T1000 (cell line): ENCODE measurements around the gene SPINT4.
"Not testable (repeated sequence)": the region's sequence is repeated elsewhere in the genome, so short reads cannot be mapped to it uniquely, and the experiment has no call there.

Experiments
- DNase-seq: peaks from one replicate; lab custom pipeline; 2025; ENCODE audit warnings: mixed read lengths; lab: John Stamatoyannopoulos, UW

The SPINT4 gene

DNA sequence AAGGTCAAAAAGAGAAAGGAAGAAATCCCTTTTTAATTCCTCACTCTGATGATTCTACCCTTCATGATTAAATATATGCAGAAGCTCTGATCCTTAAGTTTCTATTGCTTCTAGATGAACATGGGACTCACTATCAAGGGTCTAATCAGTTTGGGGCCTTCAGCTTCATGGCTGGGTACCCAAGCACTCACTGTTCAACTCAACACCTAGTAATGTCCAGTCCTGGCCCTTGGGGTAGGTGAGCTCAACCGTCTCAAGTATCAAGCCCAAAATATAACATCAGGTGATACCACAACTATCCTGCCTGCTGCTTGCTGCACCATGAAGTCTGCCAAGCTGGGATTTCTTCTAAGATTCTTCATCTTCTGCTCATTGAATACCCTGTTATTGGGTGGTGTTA, at the start of gene SPINT4:
Gene SPINT4 (plus strand): TSS at position 301 of the 400 bp plus-strand sequence. CDS start 21 bp downstream, at position 322.
- no peak for DNase-seq

DNA sequence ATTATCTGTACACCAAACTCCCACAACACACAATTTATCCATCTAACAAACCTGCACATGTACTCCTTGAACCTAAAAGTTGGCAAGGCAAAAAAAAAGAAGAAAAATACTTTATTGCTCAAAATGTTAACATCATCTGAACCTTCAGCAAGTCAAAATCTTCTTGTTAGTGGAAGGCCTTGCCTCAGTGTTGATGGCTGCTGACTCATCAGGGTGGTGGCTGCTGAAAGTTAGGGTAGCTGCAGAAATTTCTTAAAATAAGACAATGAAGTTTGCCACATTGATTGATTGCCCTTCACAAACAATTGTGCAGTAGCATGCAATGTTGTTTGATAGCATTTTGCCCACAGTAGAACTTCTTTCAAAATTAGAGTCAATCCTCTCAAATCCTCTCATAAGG, 49.4 kb upstream of the SPINT4 start:
- no peak for DNase-seq

DNA sequence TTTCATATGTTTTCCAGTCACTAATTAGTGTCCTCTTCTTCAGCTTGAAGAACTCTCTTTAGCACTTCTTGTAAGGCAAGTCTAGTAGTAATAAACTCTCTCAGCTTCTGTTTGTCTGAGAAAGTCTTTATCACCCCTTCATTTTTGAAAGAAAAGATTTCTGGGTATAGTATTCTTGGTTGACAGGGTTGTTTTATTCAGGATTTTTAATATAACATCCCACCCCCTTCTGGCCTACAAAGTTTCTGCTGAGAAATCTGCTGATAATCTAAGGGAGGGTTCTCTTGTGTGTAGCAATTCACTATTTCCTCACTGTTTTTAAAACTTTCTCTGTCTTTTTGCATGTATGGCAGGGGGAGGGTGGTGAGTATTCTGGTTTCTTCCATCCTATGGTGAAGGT, 42.5 kb upstream of the SPINT4 start:
- no peak for DNase-seq

DNA sequence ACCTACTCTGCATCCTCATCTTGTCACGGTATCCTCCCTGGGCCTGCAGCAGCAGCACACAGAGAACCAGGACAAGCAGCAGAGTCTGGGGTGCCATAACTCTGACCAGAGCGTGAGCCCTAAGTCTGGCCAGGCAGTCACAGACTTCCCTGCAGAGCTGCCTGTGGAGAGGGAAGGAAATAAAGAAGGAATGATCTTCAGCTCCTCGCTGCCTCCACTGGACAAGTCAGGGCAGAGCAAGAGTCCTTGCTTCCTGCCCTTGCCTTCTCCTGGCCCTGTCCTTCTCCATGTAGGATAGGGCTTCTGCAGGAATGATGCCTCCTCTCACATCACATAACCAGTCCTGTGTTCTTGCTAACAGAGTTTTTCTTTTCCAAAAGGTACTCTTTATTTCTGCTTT, 36.3 kb upstream of the SPINT4 start:
- DNase-seq: no peak

DNA sequence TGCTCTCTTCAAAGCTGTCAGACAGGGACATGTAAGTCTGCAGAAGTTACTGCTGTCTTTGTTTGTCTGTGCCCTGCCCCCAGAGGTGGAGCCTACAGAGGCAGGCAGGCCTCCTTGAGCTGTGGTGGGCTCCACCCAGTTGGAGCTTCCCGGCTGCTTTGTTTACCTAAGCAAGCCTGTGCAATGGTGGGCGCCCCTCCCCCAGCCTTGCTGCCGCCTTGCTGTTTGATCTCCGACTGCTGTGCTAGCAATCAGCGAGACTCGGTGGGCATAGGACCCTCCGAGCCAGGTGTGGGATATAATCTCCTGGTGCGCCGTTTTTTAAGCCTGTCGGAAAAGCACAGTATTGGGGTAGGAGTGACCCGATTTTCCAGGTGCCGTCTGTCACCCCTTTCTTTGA, 28.8 kb upstream of the SPINT4 start:
- DNase-seq: not testable (repeated sequence)

DNA sequence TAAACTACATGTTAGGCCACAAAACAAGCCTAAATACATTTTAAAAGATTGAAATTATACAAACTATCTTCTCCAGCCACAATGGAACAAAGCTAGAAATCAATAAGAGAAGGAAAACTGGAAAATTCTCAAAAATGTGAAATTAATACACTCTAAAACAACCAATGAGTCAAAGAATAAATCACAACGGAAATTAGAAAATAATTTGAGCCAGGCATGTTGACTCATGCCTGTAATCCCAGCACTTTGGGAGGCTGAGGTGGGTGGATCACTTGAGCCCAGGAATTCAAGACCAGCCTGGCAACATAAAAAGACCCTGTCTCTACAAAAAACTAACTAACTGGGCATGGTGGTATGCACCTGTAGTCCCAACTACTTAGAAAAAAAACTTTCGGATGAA, 26.7 kb upstream of the SPINT4 start:
- DNase-seq: no peak

DNA sequence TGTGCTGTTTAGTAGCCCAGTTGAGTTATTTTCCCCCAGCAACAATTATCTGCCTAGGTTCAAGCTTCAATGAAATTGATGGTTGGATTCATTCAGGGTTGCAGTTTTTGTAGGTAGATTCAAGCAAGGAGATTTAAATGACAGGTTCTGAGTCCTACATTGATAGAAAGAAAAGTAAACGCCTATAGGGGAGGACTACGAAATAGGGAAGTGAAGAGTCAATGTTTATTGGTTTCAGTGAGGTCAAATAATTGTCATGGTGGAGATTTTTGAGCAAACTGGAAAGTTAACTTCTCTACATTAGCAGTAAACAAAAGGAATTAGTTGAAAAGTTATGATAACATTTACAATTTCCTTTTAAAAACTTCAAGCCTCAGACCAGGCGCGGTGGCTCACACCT, 21.0 kb upstream of the SPINT4 start:
- no peak for DNase-seq

DNA sequence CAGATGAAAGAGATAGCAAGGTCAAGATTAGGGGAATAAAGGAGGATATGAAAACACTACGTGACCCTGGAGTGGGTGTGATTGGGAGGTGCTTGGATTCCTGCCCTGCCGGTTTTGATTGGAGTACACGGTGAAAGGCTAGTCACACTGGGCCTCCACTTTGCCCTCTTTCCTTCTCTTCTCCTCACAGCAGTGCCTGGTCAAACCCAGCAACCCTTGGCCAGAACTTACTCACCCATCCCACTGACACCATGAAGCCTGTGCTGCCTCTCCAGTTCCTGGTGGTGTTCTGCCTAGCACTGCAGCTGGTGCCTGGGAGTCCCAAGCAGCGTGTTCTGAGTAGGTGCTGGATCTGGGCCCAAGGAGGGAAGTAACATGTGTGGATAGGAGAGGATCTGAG, 20.3 kb upstream of the SPINT4 start, which contains the start of gene WFDC13:
Gene WFDC13 (plus strand): TSS at position 166 of the 400 bp plus-strand sequence. CDS start 86 bp downstream, at position 252.
- no peak for DNase-seq

DNA sequence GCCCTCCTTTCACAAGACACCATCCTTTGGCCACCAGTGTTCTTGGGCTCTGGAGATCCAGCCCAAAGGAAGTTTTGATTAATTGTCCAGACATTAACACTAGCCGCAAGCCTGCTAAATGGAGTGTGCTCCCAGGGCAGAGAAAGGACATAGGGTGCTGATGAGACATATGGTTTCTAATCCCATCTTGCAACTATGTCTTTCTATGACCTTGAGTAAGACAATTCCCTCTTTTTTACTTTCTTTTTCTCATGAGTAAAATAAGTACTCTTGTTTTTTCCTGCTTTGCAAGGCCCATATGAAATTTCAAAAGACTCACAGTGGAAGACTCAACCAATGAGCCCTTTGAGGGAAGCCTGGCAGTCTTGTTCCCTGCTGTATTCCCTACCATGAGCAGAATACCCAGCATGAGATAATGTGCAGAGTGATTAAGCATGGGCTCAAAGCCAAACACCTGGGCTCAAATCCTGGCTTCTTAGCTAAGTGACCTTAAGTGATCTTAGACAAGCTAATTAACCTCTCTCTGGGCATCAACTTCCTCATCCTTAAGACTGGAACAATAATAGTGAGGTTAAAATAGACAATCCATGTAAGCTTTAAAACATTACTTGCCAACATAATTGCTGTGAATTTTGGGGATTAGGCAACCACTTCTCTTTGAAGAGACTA, 17.0 kb upstream of the SPINT4 start, which contains the start of gene WFDC10B:
Gene WFDC10B (minus strand): TSS at position 51 of the 669 bp plus-strand sequence. CDS start 19,027 bp downstream, outside the sequence.
- DNase-seq: no peak

DNA sequence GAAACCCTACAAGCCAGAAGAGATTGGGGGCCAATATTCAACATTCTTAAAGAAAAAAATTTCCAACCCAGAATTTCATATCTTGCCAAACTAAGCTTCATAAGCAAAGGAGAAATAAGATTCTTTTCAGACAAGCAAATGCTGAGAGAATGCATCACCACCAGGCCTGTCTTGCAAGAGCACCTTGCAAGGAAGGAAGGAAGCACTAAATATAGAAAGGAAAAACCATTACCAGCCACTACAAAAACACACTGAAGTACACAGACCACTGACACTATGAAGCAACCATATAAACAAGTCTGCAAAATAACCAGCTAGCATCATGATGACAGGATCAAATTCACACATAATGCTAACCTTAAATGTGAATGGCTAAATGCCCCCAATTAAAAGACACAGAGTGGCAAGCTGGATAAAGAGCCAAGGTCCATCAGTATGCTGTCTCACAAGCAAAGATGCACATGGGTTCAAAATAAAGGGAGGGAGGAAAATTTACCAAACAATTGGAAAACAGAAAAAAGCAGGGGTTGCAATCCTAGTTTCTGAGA, 5.9 kb upstream of the SPINT4 start:
- not testable (repeated sequence) for DNase-seq

DNA sequence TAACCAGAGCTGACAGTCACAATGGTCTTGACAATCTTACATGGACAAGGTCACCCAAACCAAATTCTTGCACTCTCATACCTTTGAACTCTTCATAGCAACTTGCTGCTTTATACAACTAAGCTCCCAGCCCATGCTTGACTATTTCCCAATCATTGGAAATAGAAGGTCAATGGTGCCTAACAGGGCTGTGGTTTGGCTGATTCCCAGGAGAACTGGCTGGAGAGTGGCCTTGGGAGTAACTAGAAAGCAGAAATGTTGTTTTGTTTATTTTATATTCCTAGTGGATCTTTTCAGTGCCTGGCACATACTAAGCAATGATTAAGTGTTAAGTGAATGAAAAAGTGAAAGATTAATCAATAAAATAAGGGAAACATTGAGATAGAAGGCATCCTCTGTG, 3.0 kb downstream of the SPINT4 start:
- DNase-seq: no peak

DNA sequence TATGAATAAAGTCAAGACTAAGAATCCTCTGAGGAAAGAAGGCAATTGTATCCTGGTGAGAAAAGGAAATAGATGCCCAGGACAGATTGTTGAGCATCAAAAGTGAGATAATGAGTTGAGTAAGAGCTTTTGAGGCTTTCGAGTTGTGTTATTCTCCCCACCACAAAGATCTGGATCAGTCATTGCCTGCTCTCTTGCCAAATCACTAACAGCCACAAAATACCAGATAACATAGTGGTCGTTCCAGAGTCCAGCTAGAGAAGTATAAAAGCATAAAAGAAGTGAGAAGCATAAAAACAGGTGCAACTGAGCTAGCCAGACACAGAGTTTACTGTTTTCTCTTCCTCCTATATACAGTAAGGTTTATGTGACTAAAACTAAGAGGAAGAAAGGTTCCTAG, 4.9 kb downstream of the SPINT4 start:
- DNase-seq: no peak

DNA sequence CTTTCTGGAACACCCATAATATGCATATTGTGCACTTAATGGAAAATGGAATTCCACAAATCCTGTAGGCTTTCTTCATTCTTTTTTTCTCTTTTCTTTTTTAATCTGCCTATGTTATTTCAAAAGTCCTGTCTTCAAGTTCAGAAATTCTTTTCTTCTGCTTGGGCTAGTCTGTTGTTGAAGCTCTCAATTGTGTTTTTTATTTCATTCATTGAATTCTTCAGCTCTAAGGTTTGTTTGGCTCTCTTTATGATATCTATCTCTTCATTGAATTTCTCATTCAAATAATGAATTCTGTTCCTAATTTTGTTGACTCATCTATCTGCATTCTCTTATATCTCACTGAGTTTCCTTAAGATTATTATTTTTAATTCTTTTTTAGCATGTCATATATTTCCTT, 10.1 kb downstream of the SPINT4 start:
- no peak for DNase-seq

DNA sequence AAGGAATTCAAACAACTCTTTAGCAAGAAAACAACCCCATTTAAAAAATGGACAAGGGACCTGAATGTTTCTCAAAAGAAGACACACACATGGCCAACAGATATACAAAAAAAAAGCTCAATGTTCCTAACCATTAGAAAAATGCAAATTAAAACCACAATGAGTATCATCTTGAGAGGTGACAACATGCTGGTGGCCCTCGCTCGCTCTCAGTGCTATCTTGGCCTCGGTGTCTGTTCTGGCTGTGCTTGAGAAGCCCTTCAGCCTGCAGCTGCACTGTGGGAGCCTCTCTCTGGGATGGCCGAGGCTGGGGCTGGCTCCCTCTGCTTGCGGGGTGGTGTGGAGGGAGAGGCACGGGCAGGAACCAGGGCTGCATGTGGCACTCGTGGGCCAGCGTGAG, 13.4 kb downstream of the SPINT4 start:
- DNase-seq: no peak

DNA sequence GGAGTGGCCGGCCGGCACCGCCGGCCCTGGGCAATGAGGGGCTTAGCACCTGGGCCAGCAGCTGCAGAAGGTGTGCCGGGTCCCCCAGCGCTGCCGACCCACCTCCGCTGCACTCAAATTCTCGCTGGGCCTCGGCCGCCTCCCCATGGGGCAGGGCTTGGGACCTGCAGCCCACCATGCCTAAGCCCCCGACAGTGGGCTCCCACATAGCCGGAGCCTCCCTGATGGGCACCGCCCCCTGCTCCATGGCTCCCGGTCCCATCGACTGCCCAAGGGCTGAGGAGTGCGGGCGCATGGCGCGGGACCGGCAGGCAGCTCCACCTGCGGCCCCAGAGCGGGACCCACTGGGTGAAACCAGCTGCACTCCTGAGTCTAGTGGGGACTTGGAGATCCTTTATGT, 13.8 kb downstream of the SPINT4 start:
- no peak for DNase-seq

DNA sequence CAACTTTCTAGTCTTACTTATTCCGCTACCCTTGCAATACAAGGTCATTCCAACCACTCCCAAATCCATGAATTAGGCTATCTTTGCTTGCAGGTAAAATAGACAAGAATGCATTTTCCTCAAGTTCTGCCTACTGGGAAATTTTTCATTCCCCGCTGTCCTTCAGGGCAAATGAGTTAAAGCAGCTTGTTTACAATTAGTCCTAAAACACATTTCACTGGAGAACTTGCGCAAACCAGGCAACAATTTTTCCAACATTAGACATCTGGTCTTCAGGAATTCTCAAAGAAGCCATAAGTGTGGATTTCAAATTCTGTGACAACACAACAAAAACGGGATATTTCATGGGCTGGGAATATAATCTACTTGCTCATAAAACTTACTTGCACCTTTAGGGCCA, 20.4 kb downstream of the SPINT4 start:
- DNase-seq: no peak

DNA sequence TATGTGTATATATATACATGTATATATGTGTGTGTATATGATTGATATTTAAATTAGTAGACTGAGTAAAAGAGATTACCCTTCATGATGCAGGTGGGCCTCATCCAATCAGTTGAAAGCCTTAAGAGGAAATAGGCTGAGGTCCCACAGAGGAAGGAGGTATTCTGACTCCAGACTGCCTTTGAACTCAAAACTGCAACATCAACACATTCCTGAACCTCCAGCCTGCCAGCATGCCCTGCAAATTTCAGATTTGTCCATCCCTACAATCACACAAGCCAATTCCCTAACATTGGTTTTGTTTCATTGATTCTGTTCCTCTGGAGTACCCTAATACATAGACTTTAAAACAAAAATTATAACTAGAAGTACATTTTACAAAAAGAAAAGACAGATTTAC, 22.9 kb downstream of the SPINT4 start:
- no peak for DNase-seq

DNA sequence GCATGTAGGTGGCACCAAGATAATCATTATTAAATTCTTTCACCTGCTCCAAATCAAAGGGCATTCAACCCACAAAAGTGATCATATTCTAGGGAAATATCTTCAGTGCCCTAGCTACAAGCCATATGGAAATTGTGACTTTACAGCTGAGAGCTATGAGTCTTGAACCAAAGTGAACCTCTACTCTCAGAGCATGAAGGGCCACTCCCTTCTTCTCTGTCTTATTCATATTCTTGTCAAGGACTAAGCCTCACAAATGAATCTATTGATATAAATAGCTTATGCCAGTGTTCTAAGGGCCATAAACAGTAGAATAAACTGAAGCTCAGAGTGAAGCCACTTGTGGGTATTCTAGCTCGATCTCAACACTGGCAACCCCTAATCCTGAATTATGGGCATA, 29.6 kb downstream of the SPINT4 start:
- no peak for DNase-seq

DNA sequence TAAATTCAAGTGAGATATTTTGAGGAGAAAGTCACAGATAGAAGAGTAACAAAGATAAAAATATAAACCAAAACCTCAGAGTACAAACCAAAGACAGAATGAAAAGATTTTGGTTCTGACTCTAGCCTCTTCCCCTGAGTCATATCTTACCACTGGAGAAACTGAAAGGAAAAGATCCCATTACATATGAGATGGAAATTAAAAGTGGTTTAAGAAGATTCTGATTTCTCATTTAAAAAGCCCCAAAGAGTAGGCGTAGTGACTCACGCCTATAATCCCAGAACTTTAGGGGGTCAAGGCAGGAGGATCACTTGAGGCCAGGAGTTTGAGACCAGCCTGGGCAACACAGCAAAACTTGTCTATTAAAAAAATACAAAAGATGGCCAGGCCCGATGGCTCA, 30.6 kb downstream of the SPINT4 start:
- no peak for DNase-seq

DNA sequence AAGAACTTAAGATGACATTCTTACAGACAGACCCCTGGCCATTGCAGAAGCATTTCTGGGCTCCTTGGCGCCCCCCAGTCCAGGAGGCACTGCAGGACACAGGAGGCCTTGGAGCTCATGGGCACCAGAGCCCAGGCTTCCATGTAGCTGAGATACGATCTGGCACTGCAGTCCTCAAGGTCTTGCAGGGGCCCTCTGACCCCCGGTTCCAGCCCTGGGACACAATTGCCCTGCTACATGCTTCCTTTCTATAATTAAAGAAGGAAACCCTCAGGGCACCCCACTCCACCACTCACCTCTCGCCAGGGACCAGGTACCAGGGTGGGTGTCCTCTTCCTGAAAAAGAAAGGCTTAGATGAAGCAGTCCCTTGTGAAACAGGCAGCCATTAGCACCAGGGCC, 35.9 kb downstream of the SPINT4 start:
- no peak for DNase-seq

DNA sequence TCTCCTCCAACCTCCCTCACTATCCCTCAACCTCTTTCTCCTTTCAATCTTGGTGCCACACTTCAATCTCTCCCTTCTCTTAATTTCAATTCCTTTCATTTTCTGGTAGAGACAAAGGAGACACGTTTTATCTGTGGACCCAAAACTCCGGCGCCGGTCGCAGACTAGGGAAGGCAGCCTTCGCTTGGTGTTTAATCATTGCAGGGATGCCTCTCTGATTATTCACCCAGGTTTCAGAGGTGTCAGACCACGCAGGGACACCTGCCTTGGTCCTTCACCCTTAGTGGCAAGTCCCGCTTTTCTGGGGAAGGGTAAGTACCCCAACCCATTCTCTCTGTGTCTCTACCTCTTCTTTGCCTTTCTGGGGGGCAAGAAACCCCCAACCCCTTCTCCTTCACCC, 37.8 kb downstream of the SPINT4 start:
- DNase-seq: not testable (repeated sequence)

DNA sequence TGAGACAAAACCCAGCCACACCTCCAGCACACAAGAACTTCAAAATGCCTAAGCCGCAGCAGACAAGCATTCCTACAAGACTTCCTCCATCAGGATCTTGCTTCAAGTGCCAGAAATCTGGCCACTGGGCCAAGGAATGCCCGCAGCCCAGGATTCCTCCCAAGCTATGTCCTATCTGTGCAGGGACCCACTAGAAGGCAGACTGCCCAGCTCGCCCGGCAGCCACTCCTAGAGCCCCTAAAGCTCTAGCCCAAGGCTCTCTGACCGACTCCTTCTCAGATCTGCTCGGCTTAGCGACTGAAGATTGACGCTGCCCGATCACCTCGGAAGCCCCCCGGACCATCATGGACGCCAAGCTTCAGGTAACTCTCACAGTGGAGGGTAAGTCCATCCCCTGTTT, 39.8 kb downstream of the SPINT4 start:
- DNase-seq: not testable (repeated sequence)

DNA sequence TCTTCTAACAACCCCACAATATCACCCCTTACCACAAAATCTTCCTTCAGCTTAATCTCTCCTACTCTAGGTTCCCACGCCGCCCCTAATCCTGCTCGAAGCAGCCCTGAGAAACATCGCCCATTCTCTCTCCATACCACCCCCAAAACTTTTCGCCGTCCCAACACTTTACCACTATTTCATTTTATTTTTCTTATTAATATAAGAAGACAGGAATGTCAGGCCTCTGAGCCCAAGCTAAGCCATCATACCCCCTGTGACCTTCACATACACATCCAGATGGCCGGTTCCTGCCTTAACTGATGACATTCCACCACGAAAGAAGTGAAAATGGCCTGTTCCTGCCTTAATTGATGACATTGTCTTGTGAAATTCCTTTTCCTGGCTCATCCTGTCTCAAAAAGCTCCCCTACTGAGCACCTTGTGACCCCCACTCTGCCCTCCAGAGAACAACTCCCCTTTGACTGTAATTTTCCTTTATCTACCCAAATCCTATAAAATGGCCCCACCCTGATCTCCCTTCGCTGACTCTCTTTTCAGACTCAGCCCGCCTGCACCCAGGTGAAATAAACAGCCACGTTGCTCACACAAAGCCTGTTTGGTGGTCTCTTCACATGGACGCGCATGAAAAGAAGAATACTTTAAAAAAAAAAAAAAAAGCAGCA, 42.6 kb downstream of the SPINT4 start:
- not testable (repeated sequence) for DNase-seq
